ENCODE data around the gene KIF12. TPM values are rescaled to one million over a fixed set of nuclear protein-coding genes. Genes with fewer than 3 reads are reported as not detected.

KIF12 gene
- total and polyA plus RNA-seq, 2 experiments from 2014 or later = 39.9 to 97.3 TPM

DNA sequence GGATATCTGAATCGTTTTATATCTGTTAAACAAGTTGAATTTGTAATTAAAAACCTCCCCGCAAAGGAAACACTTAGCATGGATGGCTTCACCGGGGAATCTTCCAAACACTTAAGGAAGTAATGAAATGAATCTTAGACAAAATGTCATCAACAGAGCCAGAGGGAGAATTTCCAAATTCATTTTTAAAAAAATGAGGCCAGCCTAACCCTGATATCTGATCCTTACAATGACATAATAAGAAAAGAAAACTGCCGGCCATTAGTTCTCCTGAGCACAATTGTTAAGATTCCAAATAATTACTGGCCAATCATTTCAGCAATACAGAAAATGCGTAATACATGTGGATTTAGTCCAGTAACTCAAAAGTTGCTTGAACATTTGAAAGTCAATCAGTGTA, 6.1 kb upstream of the KIF12 start:
- Histone ChIP-seq H4K20me1 (ENCODE audit: insufficient read depth, poor library complexity, severe bottlenecking) (no peaks in the 10 kb centered on the region), H3K36me3 (replicated peaks; ENCODE audit: insufficient read depth, low read depth) (no peaks in the 10 kb centered on the region), H2AFZ (no peak overlapping the region), H3K4me3 (no peak overlapping the region), H3K9me3 (ENCODE audit: low read depth) (peaks cover 9% of the 10 kb centered on the region), H3K27ac (no peak overlapping the region), H3K9me2 (replicated peaks; ENCODE audit: insufficient read depth) (no peaks in the 10 kb centered on the region), H3K27me3 (peaks cover 3% of the 10 kb centered on the region), H3K4me2 (no peak overlapping the region), H3K4me1 (ENCODE audit: insufficient read depth) (no peaks in the 10 kb centered on the region), H3K79me2 (no peaks in the 10 kb centered on the region)
- DNase-seq (ENCODE audit: low spot score) = no peak
- WGBS (ENCODE audit: low lambda C conversion rate, missing lambda C conversion rate) = 72% methylated on average over 5 of the region's 5 CpGs
- TF ChIP-seq EZH2phosphoT487 (IDR thresholded peaks at IDR 0.05; ENCODE audit: low read depth, severe bottlenecking, unreplicated experiment) (no peak), EZH2 (IDR thresholded peaks at IDR 0.05; ENCODE audit: borderline replicate concordance) (no peak)
- TF ChIP-seq, protein P1, sequence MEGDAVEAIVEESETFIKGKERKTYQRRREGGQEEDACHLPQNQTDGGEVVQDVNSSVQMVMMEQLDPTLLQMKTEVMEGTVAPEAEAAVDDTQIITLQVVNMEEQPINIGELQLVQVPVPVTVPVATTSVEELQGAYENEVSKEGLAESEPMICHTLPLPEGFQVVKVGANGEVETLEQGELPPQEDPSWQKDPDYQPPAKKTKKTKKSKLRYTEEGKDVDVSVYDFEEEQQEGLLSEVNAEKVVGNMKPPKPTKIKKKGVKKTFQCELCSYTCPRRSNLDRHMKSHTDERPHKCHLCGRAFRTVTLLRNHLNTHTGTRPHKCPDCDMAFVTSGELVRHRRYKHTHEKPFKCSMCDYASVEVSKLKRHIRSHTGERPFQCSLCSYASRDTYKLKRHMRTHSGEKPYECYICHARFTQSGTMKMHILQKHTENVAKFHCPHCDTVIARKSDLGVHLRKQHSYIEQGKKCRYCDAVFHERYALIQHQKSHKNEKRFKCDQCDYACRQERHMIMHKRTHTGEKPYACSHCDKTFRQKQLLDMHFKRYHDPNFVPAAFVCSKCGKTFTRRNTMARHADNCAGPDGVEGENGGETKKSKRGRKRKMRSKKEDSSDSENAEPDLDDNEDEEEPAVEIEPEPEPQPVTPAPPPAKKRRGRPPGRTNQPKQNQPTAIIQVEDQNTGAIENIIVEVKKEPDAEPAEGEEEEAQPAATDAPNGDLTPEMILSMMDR (IDR thresholded peaks at IDR 0.05; ENCODE audit: poor library complexity) = no peak

DNA sequence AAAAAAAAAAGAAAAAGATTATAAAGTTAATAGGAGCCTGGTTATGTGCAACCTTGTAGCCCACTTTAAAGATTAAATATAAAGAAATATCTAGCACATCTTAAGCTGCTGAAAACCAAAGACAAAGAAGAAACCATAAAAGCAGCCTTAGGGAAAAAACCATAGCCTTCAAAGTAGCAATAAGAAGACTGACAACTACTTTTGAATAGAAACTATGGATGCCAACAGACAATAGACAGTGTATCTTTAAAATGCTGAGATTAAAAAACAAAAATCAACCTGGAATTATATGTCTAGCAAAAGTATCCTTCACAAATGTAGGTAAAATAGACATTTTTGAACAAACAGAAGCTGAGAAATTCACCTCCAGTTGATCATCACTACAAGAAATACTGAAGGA, 3.4 kb upstream of the KIF12 start:
- Histone ChIP-seq H3K4me2 (no peak overlapping the region), H3K4me3 (no peak overlapping the region), H4K20me1 (ENCODE audit: insufficient read depth, poor library complexity, severe bottlenecking) (no peaks in the 10 kb centered on the region), H3K79me2 (no peaks in the 10 kb centered on the region), H3K27me3 (peaks cover 7% of the 10 kb centered on the region), H3K36me3 (replicated peaks; ENCODE audit: insufficient read depth, low read depth) (no peaks in the 10 kb centered on the region), H3K9me3 (ENCODE audit: low read depth) (peaks cover 9% of the 10 kb centered on the region), H3K4me1 (ENCODE audit: insufficient read depth) (peaks cover 4% of the 10 kb centered on the region), H3K27ac (no peak overlapping the region), H3K9me2 (replicated peaks; ENCODE audit: insufficient read depth) (no peaks in the 10 kb centered on the region), H2AFZ (no peak overlapping the region)
- DNase-seq (ENCODE audit: low spot score) = no peak
- no peak for TF ChIP-seq EZH2phosphoT487 (IDR thresholded peaks at IDR 0.05; ENCODE audit: low read depth, severe bottlenecking, unreplicated experiment)
- TF ChIP-seq, protein P1 (IDR thresholded peaks at IDR 0.05; ENCODE audit: poor library complexity) = no peak
- TF ChIP-seq EZH2 (IDR thresholded peaks at IDR 0.05; ENCODE audit: borderline replicate concordance) = no peak

DNA sequence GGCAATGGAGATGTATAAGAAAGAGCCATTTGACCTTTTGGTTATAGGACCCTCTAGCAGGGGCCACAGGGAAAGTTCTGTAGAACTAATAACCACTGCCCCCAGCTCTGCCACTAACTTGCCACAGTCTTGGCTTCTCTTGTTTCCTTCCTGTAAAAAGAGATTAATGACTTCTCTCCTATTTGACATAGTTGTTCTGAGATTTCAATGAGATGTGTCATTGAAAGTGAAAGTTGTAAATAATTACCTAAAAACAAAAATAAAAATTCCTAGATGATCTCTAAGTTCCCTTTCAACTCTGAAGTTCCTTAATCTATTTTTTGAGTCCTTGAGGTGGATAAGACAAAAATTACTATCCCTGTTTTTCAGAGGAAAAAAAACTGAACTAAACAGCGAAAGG, 1.4 kb upstream of the KIF12 start:
- Histone ChIP-seq H3K27me3 (peaks cover 7% of the 10 kb centered on the region), H3K36me3 (replicated peaks; ENCODE audit: insufficient read depth, low read depth) (no peaks in the 10 kb centered on the region), H3K4me2 (no peak overlapping the region), H4K20me1 (ENCODE audit: insufficient read depth, poor library complexity, severe bottlenecking) (no peaks in the 10 kb centered on the region), H3K27ac (no peak overlapping the region), H3K9me2 (replicated peaks; ENCODE audit: insufficient read depth) (no peaks in the 10 kb centered on the region), H2AFZ (no peak overlapping the region), H3K79me2 (no peaks in the 10 kb centered on the region), H3K4me3 (no peak overlapping the region), H3K4me1 (ENCODE audit: insufficient read depth) (peaks cover 4% of the 10 kb centered on the region), H3K9me3 (ENCODE audit: low read depth) (peaks cover 9% of the 10 kb centered on the region)
- TF ChIP-seq EZH2phosphoT487 (IDR thresholded peaks at IDR 0.05; ENCODE audit: low read depth, severe bottlenecking, unreplicated experiment) (no peak), EZH2 (IDR thresholded peaks at IDR 0.05; ENCODE audit: borderline replicate concordance) (no peak)
- TF ChIP-seq, protein P1 (IDR thresholded peaks at IDR 0.05; ENCODE audit: poor library complexity) = no peak
- 88% methylated on average over 1 of the region's 1 CpG for WGBS (ENCODE audit: low lambda C conversion rate, missing lambda C conversion rate)
- DNase-seq (ENCODE audit: low spot score) = no peak
